Measurements from ENCODE around the gene ZRANB1. TPM values are rescaled to one million over a fixed set of nuclear protein-coding genes. Genes with fewer than 3 reads are reported as not detected.

ZRANB1 gene
- total and polyA plus RNA-seq, 2 experiments from 2014 or later, result 7.9 to 30.0 TPM

DNA sequence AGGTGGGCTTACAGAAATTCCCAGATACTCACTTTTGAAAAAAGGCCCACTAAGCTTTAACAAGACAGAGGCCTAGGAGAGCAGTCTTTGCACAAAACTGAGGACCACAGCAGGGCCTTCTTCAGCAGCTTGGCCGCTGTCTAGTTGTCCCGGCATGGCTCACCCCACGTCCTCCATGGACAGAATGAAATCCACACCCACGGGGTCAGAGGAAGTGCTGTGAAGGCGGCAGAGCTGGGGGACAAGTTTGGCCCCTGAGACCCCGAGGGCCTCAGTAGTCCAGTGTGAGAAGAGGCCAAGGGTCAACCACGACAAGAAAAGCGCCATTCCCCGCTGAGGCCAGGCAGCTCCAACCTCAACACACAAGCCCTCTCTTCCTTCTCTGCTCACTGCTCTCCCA, 78.9 kb downstream of the ZRANB1 start:
- no peak overlapping the region for H3K4me3 ChIP-seq
- no peaks in the 10 kb centered on the region for H3K9me3 ChIP-seq (ENCODE audit: low read depth)
- no peak overlapping the region for H2AFZ ChIP-seq
- peaks cover 95% of the 10 kb centered on the region for H3K79me2 ChIP-seq
- no peak overlapping the region for H3K27ac ChIP-seq
- peaks cover 76% of the 10 kb centered on the region for H4K20me1 ChIP-seq (ENCODE audit: insufficient read depth, poor library complexity, severe bottlenecking)
- peaks cover 23% of the 10 kb centered on the region for H3K4me1 ChIP-seq (ENCODE audit: insufficient read depth)
- H3K4me2 ChIP-seq, result no peak overlapping the region
- 94% methylated on average over 9 of the region's 9 CpGs for WGBS (ENCODE audit: low lambda C conversion rate, missing lambda C conversion rate)
- no peaks in the 10 kb centered on the region for H3K36me3 ChIP-seq (replicated peaks; ENCODE audit: insufficient read depth, low read depth)
- no peak for TF ChIP-seq CTCF (IDR thresholded peaks at IDR 0.05; ENCODE audit: poor library complexity)
- no peak for TF ChIP-seq EZH2phosphoT487 (IDR thresholded peaks at IDR 0.05; ENCODE audit: low read depth, severe bottlenecking, unreplicated experiment)
- no peaks in the 10 kb centered on the region for H3K27me3 ChIP-seq
- no peak for DNase-seq (ENCODE audit: low spot score)
- H3K9me2 ChIP-seq (replicated peaks; ENCODE audit: insufficient read depth), result no peaks in the 10 kb centered on the region

GRCh38 chr10:125021686-125022344, 79.9 kb downstream of the ZRANB1 start:
- Histone ChIP-seq H3K27ac (no peak overlapping the region), H2AFZ (no peak overlapping the region), H3K9me3 (ENCODE audit: low read depth) (no peaks in the 10 kb centered on the region), H3K9me2 (replicated peaks; ENCODE audit: insufficient read depth) (no peaks in the 10 kb centered on the region), H3K36me3 (replicated peaks; ENCODE audit: insufficient read depth, low read depth) (no peaks in the 10 kb centered on the region), H3K4me2 (no peak overlapping the region), H4K20me1 (ENCODE audit: insufficient read depth, poor library complexity, severe bottlenecking) (peaks cover 72% of the 10 kb centered on the region), H3K4me3 (no peak overlapping the region), H3K79me2 (peaks cover 88% of the 10 kb centered on the region), H3K4me1 (ENCODE audit: insufficient read depth) (peaks cover 23% of the 10 kb centered on the region), H3K27me3 (no peaks in the 10 kb centered on the region)
- DNase-seq (ENCODE audit: low spot score), result no peak
- WGBS (ENCODE audit: low lambda C conversion rate, missing lambda C conversion rate), result 91% methylated on average over 17 of the region's 17 CpGs
- TF ChIP-seq CTCF (IDR thresholded peaks at IDR 0.05; ENCODE audit: poor library complexity) (no peak), EZH2phosphoT487 (IDR thresholded peaks at IDR 0.05; ENCODE audit: low read depth, severe bottlenecking, unreplicated experiment) (no peak), EZH2 (IDR thresholded peaks at IDR 0.05; ENCODE audit: borderline replicate concordance) (no peak)

DNA sequence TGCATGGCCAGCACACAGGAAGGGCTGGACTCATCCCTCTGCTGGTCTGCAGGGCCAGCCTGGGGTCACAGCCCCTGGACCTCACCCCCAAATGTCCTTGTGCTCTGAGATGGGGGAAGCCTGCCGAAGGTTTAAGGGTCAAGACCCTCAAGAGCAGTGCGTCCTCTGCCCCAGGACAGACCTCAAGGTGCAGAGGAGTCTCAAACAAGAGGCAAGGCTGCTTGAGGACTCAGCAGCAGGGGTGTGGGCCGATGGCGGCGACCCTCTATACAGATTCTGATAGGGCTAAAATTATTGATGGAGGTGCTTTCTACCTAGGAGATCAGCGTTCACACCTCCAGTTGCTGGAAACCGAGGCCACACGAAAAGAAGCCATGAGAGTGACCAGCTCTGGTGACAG, 80.7 kb downstream of the ZRANB1 start:
- Histone ChIP-seq H3K4me3 (no peak overlapping the region), H3K79me2 (peaks cover 88% of the 10 kb centered on the region), H3K9me2 (replicated peaks; ENCODE audit: insufficient read depth) (no peaks in the 10 kb centered on the region), H3K36me3 (replicated peaks; ENCODE audit: insufficient read depth, low read depth) (no peaks in the 10 kb centered on the region), H3K27me3 (no peaks in the 10 kb centered on the region), H3K4me1 (ENCODE audit: insufficient read depth) (peaks cover 23% of the 10 kb centered on the region), H2AFZ (no peak overlapping the region), H4K20me1 (ENCODE audit: insufficient read depth, poor library complexity, severe bottlenecking) (peaks cover 74% of the 10 kb centered on the region), H3K27ac (peak overlapping the region; percentile 37), H3K9me3 (ENCODE audit: low read depth) (no peaks in the 10 kb centered on the region), H3K4me2 (no peak overlapping the region)
- 96% methylated on average over 8 of the region's 8 CpGs for WGBS (ENCODE audit: low lambda C conversion rate, missing lambda C conversion rate)
- TF ChIP-seq CTCF (IDR thresholded peaks at IDR 0.05; ENCODE audit: poor library complexity) (no peak), EZH2 (IDR thresholded peaks at IDR 0.05; ENCODE audit: borderline replicate concordance) (no peak), EZH2phosphoT487 (IDR thresholded peaks at IDR 0.05; ENCODE audit: low read depth, severe bottlenecking, unreplicated experiment) (no peak)
- DNase-seq (ENCODE audit: low spot score), result no peak
